Measurements from ENCODE around the gene PTPN4.

DNA sequence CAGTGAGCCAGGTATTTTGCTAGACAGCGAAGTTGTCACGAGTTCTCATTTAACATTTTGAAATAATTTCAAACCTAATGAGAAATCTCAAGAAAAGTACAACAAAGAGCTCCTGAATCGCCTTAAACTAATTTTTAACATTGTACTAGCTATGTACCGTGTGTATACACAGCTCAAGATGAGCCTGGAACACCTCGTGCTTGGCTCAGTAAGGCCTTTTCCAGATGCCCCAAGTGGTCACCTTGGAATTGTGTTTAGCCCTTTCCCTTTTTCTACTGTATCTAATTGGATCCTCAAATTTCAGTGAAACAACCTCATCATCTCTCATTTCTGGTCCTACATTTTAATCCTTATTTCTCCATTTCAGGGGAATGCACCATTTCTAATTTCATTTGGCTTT is 7.2 kb downstream of the PTPN4 start:
- TF ChIP-seq MEF2D (CRISPR knock-in tag; IDR thresholded peaks at IDR 0.05) = no peak
- TF ChIP-seq SMC3 (IDR thresholded peaks at IDR 0.05; ENCODE audit: low read length) = no peak
- TF ChIP-seq, protein P1, sequence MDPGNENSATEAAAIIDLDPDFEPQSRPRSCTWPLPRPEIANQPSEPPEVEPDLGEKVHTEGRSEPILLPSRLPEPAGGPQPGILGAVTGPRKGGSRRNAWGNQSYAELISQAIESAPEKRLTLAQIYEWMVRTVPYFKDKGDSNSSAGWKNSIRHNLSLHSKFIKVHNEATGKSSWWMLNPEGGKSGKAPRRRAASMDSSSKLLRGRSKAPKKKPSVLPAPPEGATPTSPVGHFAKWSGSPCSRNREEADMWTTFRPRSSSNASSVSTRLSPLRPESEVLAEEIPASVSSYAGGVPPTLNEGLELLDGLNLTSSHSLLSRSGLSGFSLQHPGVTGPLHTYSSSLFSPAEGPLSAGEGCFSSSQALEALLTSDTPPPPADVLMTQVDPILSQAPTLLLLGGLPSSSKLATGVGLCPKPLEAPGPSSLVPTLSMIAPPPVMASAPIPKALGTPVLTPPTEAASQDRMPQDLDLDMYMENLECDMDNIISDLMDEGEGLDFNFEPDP (CRISPR knock-in tag; conservative IDR thresholded peaks at IDR 0.05) = no peak

Measured in HepG2 (cell line).